Epithelial cell of proximal tubule (primary cell): ENCODE results near the gene DISP3. TPM values are rescaled to one million over a fixed set of nuclear protein-coding genes. Genes with fewer than 3 reads are reported as not detected.

Experiments used
- DNase-seq: peaks from one replicate; pipeline ENCODE4 v3.0.0-alpha.2; 2011; ENCODE audit warnings: low read depth
- H3K4me3 ChIP-seq: 2 replicates; pipeline ENCODE4 v1.5.1; 2011; ENCODE audit warnings: low read depth, mild to moderate bottlenecking, low read length
- total RNA-seq: library from RNA; depleted of rRNA; stranded (reverse); fragments of >200 nt; gene quantifications from 2 replicates; pipeline ENCODE4 v1.2.3, GENCODE V29; 2015
- TF ChIP-seq, protein P1 (sequence below): conservative IDR thresholded peaks from 2 replicates; pipeline ENCODE4 v1.5.1; 2012; ENCODE audit warnings: low read depth, mild to moderate bottlenecking, low read length

The DISP3 gene
- total RNA-seq, 1 donor from 2014 or later: 0.29 TPM

GRCh38 chr1:11458811-11459275 lies 20.1 kb upstream of the DISP3 start:
- no peak overlapping the region for H3K4me3 ChIP-seq
- TF ChIP-seq, protein P1, sequence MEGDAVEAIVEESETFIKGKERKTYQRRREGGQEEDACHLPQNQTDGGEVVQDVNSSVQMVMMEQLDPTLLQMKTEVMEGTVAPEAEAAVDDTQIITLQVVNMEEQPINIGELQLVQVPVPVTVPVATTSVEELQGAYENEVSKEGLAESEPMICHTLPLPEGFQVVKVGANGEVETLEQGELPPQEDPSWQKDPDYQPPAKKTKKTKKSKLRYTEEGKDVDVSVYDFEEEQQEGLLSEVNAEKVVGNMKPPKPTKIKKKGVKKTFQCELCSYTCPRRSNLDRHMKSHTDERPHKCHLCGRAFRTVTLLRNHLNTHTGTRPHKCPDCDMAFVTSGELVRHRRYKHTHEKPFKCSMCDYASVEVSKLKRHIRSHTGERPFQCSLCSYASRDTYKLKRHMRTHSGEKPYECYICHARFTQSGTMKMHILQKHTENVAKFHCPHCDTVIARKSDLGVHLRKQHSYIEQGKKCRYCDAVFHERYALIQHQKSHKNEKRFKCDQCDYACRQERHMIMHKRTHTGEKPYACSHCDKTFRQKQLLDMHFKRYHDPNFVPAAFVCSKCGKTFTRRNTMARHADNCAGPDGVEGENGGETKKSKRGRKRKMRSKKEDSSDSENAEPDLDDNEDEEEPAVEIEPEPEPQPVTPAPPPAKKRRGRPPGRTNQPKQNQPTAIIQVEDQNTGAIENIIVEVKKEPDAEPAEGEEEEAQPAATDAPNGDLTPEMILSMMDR: no peak

GRCh38 chr1:11461531-11462137 lies 17.3 kb upstream of the DISP3 start:
- no peak overlapping the region for H3K4me3 ChIP-seq
- no peak for DNase-seq
- TF ChIP-seq, protein P1: no peak

More at GRCh38 chr1:11458811-11459275, 20.1 kb upstream of the DISP3 start:
- DNase-seq: no peak

DNA sequence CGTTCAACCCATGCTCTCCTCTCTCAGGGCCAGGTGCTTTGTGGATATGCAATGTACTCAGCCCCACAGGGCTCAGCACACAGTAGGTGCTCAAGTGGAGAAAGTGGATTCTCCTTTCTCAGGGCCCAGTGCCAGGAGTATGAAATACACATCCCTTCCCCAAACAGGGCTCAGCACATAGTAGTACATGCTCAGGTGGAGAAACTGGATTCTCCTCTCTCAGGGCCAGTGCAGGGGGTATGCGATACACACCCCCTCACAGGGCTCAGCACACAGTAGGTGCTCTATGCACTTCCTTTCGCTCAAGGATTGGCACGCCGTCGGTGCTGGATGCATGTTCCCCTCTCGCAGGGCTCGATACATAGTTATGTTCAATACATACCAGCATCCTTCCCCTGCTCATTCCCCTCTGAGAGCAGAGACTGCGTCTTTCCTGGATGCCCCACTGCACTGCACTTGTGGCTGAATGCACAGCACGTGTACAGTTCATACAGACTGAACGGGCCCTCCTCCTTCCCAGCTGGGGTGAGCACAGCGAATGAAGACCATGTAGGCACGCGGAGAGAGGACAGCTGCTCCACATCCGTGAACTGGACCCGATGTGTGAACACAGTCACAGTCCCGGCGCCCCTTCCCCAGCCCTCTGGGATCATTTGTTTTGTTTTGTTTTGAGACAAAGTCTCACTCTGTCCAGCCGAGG lies 16.6 kb upstream of the DISP3 start:
- TF ChIP-seq, protein P1: no peak
- DNase-seq: no peak
- no peak overlapping the region for H3K4me3 ChIP-seq

DNA sequence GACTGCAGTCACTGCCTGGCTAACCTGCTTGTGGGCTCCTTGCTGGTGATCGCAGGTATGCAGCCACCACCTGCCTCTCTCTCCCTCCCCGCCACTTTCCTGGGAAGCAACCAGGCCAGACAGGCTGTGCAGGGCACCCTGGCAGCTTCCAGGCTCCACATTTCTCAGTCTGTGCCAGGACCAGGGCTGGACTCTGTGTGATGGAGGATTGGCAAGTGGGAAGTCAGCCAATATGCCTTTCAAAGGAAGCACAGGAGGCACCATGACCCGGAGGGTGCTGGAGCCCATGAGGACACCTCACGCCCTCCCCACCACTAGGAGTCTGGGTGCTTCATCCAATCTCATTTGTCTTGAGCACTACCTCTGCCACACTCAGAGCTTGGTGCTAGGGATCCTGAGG lies 15.8 kb upstream of the DISP3 start:
- H3K4me3 ChIP-seq: no peak overlapping the region
- no peak for DNase-seq
- TF ChIP-seq, protein P1: no peak

- TF ChIP-seq, protein P1: no peak
- no peak for DNase-seq
Measured at GRCh38 chr1:11465307-11465706, 13.6 kb upstream of the DISP3 start.

GRCh38 chr1:11466416-11466815 lies 12.5 kb upstream of the DISP3 start:
- DNase-seq: no peak
- no peak overlapping the region for H3K4me3 ChIP-seq
- TF ChIP-seq, protein P1: no peak

More at GRCh38 chr1:11465307-11465706, 13.6 kb upstream of the DISP3 start:
- no peak overlapping the region for H3K4me3 ChIP-seq
